GM23248 (cell line): ENCODE results near the gene ADAT1.

Experiments used
- EZH2 ChIP-seq: fragments of 200-600 bp; sonication (generic); IDR thresholded peaks from 2 replicates; pipeline ENCODE4 v1.6.1; 2018; ENCODE audit warnings: antibody characterized with exemption, mild to moderate bottlenecking; ENCODE audit not compliant: insufficient read depth, poor library complexity, severe bottlenecking
- EZH2phosphoT487 ChIP-seq: fragments of 200-600 bp; sonication (generic); IDR thresholded peaks from 2 replicates; pipeline ENCODE4 v1.6.1; 2018; ENCODE audit warnings: antibody characterized with exemption, moderate library complexity, mild to moderate bottlenecking, low read depth; ENCODE audit not compliant: insufficient read depth

GRCh38 chr16:75593308-75593707, 29.8 kb downstream of the ADAT1 start:
- no peak for TF ChIP-seq EZH2
- no peak for TF ChIP-seq EZH2phosphoT487
